HT-29 (cell line): ENCODE measurements around the gene PARP16. TPM values are rescaled to one million over a fixed set of nuclear protein-coding genes. Genes with fewer than 3 reads are reported as not detected.

Source experiments
- small RNA-seq: library from RNA; depleted of rRNA; stranded (forward); fragments of <200 nt; gene quantifications from one replicate; pipeline ENCODE3, GENCODE V24; 2014
- total RNA-seq: library from RNA; depleted of rRNA; stranded (reverse); fragments of >200 nt; shearing (Covaris generic); gene quantifications from 2 replicates; pipeline ENCODE4 v1.2.3, GENCODE V29; 2014; rRNA removed

Gene PARP16
- total RNA-seq, 1 experiment from 2014 or later: 4.6 TPM

Small RNA genes lying within 50 kb of the gene (small RNA-seq; reads per million reads assigned to genes)
- gene AC068213.1 (not detected), gene RNU5A-1 (704,338 reads per million, percentile 100 among the genes with 10 or more reads in this experiment), gene RNU5B-1 (65,909 reads per million, percentile 100 among the genes with 10 or more reads in this experiment), gene RNU6-686P (not detected), gene SNORA24B (not detected)

Other genes with a start within 250 kb of the PARP16 start
- 0.39 and 0.64 TPM in 2 replicates for gene SLC51B, start 241.5 kb downstream of the PARP16 start, total RNA-seq
- not detected in 2 replicates for gene RASL12, start 218.9 kb downstream of the PARP16 start, total RNA-seq
- gene KBTBD13, start 210.1 kb downstream of the PARP16 start, total RNA-seq: not detected in 2 replicates
- gene UBAP1L, start 171.7 kb downstream of the PARP16 start, total RNA-seq: 0.74 and 1.4 TPM in 2 replicates
- 9.8 and 9.9 TPM in 2 replicates for gene PDCD7, start 153.1 kb downstream of the PARP16 start, total RNA-seq
- gene CLPX, start 101.5 kb downstream of the PARP16 start, total RNA-seq: 24.5 and 31.4 TPM in 2 replicates
- gene CILP, start 75.4 kb downstream of the PARP16 start, total RNA-seq: 0.03 TPM in 1 of 2 replicates, not detected in the other
- not detected in 2 replicates for gene RNU5A-1, start 9.2 kb upstream of the PARP16 start, total RNA-seq
- gene RNU5B-1, start 17.8 kb upstream of the PARP16 start, total RNA-seq: not detected in 2 replicates
- not detected in 2 replicates for gene IGDCC3, start 91.1 kb upstream of the PARP16 start, total RNA-seq
- not detected in 2 replicates for gene IGDCC4, start 136.1 kb upstream of the PARP16 start, total RNA-seq
- 28.0 and 34.3 TPM in 2 replicates for gene DPP8, start 230.8 kb upstream of the PARP16 start, total RNA-seq
- gene HACD3, start 243.6 kb upstream of the PARP16 start, total RNA-seq: 77.9 and 82.4 TPM in 2 replicates